ENCODE data around the gene COL4A5. TPM values are rescaled to one million over a fixed set of nuclear protein-coding genes. Genes with fewer than 3 reads are reported as not detected.
A peak's percentile ranks its signal among the peaks of the same experiment; 100 is the strongest.
"Not testable (repeated sequence)": the region's sequence is repeated elsewhere in the genome, so short reads cannot be mapped to it uniquely, and the experiment has no call there.

The COL4A5 gene
- 535 and 547 TPM in 2 replicates for total RNA-seq
- long read RNA-seq, transcript COL4A5-212 (1 exons, 3,915 nt), result major isoform, 10 of 265 reads
- long read RNA-seq, partial matches to known transcripts, result 224 of 265 reads
- long read RNA-seq, other reads (novel, unspliced or antisense), result 28 of 265 reads

DNA sequence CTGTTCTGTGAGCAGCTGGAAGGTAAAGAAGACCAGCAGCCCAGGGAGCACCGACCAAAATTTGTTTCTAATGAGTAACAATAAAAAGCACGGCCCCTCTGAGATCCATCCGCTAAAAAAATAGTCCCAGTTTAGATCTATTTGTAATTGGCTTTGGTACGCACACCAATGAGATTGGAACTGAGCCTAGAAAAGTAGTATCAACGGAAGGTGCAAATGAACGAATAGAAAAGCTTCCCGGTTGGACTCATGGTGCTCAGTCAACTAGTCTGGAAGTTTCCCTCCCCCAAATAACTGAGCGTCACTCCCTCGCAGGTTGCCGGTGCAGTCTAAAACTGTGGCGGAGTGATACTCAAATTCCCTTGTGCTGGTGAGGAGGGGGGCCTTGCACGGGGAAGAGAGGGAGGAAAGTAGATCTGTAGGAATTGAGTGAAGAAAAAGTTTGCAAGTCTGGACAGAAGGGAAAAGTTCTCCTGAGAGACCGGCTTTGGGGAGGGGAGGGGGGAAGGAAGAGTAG, at the start of gene COL4A5:
TSS of gene COL4A5 (plus strand) at position 413 of the 517 bp plus-strand sequence. CDS start 288 bp downstream, outside the sequence.
- Mint-ChIP-seq H3K4me1 (ENCODE audit: unreplicated experiment) (peaks cover 62% of the 10 kb centered on the region), H3K36me3 (ENCODE audit: unreplicated experiment) (peaks cover under 1% of the 10 kb centered on the region), H3K9me3 (ENCODE audit: unreplicated experiment) (no peaks in the 10 kb centered on the region), H3K4me3 (ENCODE audit: unreplicated experiment) (peak within 1 kb of the TSS; percentile 97), H3K27me3 (ENCODE audit: unreplicated experiment) (no peaks in the 10 kb centered on the region), H3K27ac (ENCODE audit: unreplicated experiment) (peak within 1 kb of the TSS; percentile 94)
- DNase-seq (ENCODE audit: extremely low spot score, unreplicated experiment), result peak; percentile 89
- TF ChIP-seq, protein P1, sequence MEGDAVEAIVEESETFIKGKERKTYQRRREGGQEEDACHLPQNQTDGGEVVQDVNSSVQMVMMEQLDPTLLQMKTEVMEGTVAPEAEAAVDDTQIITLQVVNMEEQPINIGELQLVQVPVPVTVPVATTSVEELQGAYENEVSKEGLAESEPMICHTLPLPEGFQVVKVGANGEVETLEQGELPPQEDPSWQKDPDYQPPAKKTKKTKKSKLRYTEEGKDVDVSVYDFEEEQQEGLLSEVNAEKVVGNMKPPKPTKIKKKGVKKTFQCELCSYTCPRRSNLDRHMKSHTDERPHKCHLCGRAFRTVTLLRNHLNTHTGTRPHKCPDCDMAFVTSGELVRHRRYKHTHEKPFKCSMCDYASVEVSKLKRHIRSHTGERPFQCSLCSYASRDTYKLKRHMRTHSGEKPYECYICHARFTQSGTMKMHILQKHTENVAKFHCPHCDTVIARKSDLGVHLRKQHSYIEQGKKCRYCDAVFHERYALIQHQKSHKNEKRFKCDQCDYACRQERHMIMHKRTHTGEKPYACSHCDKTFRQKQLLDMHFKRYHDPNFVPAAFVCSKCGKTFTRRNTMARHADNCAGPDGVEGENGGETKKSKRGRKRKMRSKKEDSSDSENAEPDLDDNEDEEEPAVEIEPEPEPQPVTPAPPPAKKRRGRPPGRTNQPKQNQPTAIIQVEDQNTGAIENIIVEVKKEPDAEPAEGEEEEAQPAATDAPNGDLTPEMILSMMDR (IDR thresholded peaks at IDR 0.05), result no peak

DNA sequence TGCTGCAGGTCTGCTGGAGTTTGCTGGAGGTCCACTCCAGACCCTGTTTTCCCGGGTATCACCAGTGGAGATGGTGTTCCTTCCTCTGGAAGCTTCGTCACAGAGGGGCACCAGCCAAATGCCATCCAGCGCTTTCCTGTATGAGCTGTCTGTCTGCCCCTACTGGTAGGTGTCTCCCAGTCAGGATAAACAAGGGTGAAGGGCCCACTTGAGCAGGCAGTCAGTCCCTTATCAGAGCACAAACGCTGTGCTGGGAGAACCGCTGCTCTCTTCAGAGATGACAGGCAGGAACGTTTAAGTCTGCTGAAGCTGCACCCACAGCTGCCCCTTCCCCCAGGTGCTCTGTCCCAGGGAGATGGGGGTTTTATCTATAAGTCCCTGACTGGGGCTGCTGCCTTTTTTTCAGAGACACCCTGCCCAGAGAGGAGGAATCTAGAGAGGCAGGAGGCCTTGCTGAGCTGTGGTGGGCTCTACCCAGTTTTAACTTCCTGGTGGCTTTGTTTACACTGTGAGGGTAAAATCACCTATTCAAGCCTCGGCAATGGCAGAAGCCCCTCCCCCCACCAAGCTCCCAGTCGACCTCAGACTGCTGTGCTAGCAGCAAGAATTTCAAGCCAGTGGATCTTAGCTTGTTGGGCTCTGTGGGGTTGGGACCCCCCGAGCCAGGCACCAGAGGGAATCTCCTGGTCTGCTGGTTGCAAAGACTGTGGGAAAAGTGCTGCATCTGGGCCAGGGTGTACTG, 48.5 kb upstream of the COL4A5 start:
- not testable (repeated sequence) for H3K36me3 Mint-ChIP-seq (ENCODE audit: unreplicated experiment); H3K4me1 Mint-ChIP-seq (ENCODE audit: unreplicated experiment); H3K27me3 Mint-ChIP-seq (ENCODE audit: unreplicated experiment); H3K4me3 Mint-ChIP-seq (ENCODE audit: unreplicated experiment); DNase-seq (ENCODE audit: extremely low spot score, unreplicated experiment); H3K27ac Mint-ChIP-seq (ENCODE audit: unreplicated experiment)
- peaks cover 20% of the 10 kb centered on the region for H3K9me3 Mint-ChIP-seq (ENCODE audit: unreplicated experiment)

DNA sequence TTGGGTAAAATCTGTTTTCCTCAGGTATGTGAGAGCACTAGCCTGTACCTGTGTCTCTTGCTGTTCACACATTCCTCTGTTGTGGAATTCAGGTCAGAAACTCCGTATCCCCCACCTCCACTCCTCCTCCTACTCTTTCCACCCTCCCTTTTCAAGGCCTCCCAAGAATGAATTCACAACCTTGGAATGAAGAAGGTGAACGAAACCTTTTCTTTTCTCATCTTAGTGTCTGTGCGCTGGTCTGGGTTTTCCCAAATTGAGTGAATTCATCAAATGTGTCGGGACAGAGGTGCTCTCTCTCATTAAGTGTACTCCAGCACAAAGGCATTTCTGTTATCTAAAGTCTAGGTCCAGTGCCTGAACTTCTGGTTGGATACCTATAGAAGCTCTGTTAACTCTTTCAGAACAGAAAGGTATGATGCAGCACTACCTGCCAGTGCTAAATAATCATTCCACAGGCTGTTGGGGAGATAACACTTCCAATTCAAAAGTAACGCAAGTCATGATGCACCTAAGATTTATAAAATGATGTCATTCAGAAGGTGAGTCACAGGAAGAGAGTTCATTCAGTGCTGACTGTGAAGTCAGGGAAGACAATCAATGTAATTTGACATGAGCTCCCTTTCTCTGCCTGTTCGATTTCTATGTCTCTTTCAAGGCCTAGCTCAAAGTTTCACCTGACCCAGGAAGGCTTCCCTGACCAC, 43.3 kb upstream of the COL4A5 start:
- Mint-ChIP-seq H3K27ac (ENCODE audit: unreplicated experiment) (peak overlapping the region; percentile 2), H3K9me3 (ENCODE audit: unreplicated experiment) (peaks cover 2% of the 10 kb centered on the region), H3K4me3 (ENCODE audit: unreplicated experiment) (no peak overlapping the region), H3K27me3 (ENCODE audit: unreplicated experiment) (no peaks in the 10 kb centered on the region), H3K4me1 (ENCODE audit: unreplicated experiment) (peaks cover 56% of the 10 kb centered on the region), H3K36me3 (ENCODE audit: unreplicated experiment) (no peaks in the 10 kb centered on the region)
- DNase-seq (ENCODE audit: extremely low spot score, unreplicated experiment), result no peak
- TF ChIP-seq, protein P1 (IDR thresholded peaks at IDR 0.05), result no peak

DNA sequence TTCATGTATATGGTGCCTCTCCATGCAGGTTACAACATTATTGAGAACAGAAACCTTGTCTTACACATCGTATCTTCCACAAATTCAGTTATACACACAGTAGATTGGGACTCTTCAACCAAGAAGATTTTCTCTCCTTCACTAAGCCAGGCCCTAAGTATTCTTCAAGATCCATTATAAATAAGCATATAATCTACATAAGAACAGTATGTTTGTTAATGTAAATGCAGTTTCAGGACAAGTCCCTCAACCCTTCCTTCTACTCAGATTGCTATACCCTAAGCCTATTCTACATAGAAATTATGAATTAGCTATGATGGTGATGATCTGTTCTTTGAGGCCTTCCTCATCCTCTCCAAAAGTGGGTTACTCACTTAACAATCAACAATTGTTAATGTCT, 42.7 kb upstream of the COL4A5 start:
- peaks cover 2% of the 10 kb centered on the region for H3K9me3 Mint-ChIP-seq (ENCODE audit: unreplicated experiment)
- H3K27me3 Mint-ChIP-seq (ENCODE audit: unreplicated experiment), result no peaks in the 10 kb centered on the region
- no peak overlapping the region for H3K4me3 Mint-ChIP-seq (ENCODE audit: unreplicated experiment)
- no peaks in the 10 kb centered on the region for H3K36me3 Mint-ChIP-seq (ENCODE audit: unreplicated experiment)
- peak overlapping the region; percentile 99 for H3K27ac Mint-ChIP-seq (ENCODE audit: unreplicated experiment)
- DNase-seq (ENCODE audit: extremely low spot score, unreplicated experiment), result no peak
- TF ChIP-seq, protein P1 (IDR thresholded peaks at IDR 0.05), result no peak
- peaks cover 62% of the 10 kb centered on the region for H3K4me1 Mint-ChIP-seq (ENCODE audit: unreplicated experiment)

DNA sequence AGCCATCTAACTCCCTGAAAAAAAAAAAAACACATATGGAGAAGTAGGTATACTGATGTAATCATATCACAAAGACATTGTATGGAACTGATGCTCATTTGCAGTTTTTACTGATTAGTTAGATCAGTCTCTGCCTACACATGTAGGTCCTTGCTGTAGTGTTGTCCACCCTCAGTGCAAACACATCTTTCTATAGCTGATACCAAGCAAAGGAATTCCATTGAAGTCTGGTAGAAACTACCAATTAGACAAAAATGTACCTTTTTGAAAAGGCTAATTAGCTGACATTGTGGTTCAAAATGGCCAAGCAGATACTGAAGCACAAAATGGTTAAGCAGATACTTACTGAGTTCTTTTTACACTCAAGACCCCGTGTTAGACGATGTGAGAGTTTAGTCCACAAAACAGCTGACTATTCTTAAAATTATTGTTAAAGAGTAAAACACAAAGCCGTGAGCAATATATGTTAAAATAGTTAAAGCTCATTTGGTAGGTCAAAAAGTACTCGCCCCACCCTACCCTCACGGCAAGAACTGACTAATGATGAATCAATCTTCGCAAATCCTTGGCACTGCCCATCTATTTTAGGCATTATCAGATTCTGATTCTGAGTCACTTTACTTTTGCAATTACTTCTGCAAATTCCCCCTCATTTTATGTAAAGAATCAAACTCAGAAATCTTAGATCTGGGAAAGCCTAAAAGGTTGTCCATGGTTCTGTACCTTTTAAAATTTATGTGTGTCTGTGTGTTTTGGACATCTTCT, 41.8 kb upstream of the COL4A5 start:
- DNase-seq (ENCODE audit: extremely low spot score, unreplicated experiment), result no peak
- no peaks in the 10 kb centered on the region for H3K27me3 Mint-ChIP-seq (ENCODE audit: unreplicated experiment)
- H3K36me3 Mint-ChIP-seq (ENCODE audit: unreplicated experiment), result no peaks in the 10 kb centered on the region
- H3K27ac Mint-ChIP-seq (ENCODE audit: unreplicated experiment), result peak overlapping the region; percentile 99
- TF ChIP-seq, protein P1 (IDR thresholded peaks at IDR 0.05), result no peak
- H3K4me3 Mint-ChIP-seq (ENCODE audit: unreplicated experiment), result no peak overlapping the region
- peaks cover 69% of the 10 kb centered on the region for H3K4me1 Mint-ChIP-seq (ENCODE audit: unreplicated experiment)
- H3K9me3 Mint-ChIP-seq (ENCODE audit: unreplicated experiment), result peaks cover 2% of the 10 kb centered on the region
